Smooth muscle cell (in vitro differentiated cells): ENCODE measurements around the gene RNF146. TPM values are rescaled to one million over a fixed set of nuclear protein-coding genes. Genes with fewer than 3 reads are reported as not detected.

Experiments
- DNase-seq: peaks from one replicate; lab custom pipeline; 2025; ENCODE audit not compliant: unreplicated experiment; lab: John Stamatoyannopoulos, UW
- H2AFZ ChIP-seq: fragments of 200-600 bp; sonication (generic); 2 replicates; pipeline ENCODE4 v1.6.0; 2016; ENCODE audit warnings: antibody characterized with exemption, low read depth, mild to moderate bottlenecking
- H3F3A ChIP-seq: fragments of 200-600 bp; sonication (generic); 2 replicates; pipeline ENCODE4 v1.6.0; 2017; ENCODE audit warnings: antibody characterized with exemption, low read depth
- H3K27ac ChIP-seq: fragments of 200-600 bp; sonication (generic); 2 replicates; pipeline ENCODE4 v1.5.1; 2016; ENCODE audit warnings: low read depth, mild to moderate bottlenecking
- H3K27me3 ChIP-seq: fragments of 200-600 bp; sonication (generic); 2 replicates; pipeline ENCODE4 v1.6.1; 2016; ENCODE audit warnings: low read depth, mild to moderate bottlenecking
- H3K36me3 ChIP-seq: fragments of 200-600 bp; sonication (generic); 2 replicates; pipeline ENCODE4 v1.5.1; 2016; ENCODE audit warnings: low read depth
- H3K4me1 ChIP-seq: fragments of 200-600 bp; sonication (generic); 2 replicates; pipeline ENCODE4 v1.5.1; 2016; ENCODE audit warnings: low read depth
- H3K4me2 ChIP-seq: fragments of 200-600 bp; sonication (generic); 2 replicates; pipeline ENCODE4 v1.6.0; 2016; ENCODE audit warnings: mild to moderate bottlenecking
- H3K4me3 ChIP-seq: fragments of 200-600 bp; sonication (generic); 2 replicates; pipeline ENCODE4 v1.5.1; 2016; ENCODE audit warnings: mild to moderate bottlenecking
- H3K79me2 ChIP-seq: fragments of 200-600 bp; sonication (generic); 2 replicates; pipeline ENCODE4 v1.6.0; 2016; ENCODE audit warnings: low read depth, mild to moderate bottlenecking
- H3K9ac ChIP-seq: fragments of 200-600 bp; sonication (generic); 2 replicates; pipeline ENCODE4 v1.6.0; 2016; ENCODE audit warnings: low read depth
- H3K9me3 ChIP-seq: fragments of 200-600 bp; sonication (generic); replicated peaks from 2 replicates; pipeline ENCODE4 v1.5.1; 2016; ENCODE audit warnings: low read depth
- H4K20me1 ChIP-seq: fragments of 200-600 bp; sonication (generic); 2 replicates; pipeline ENCODE4 v1.6.0; 2016; ENCODE audit warnings: low read depth
- CTCF ChIP-seq: fragments of 200-600 bp; sonication (generic); IDR thresholded peaks from 2 replicates; pipeline ENCODE4 v1.5.1; 2017; ENCODE audit warnings: borderline replicate concordance, mild to moderate bottlenecking, antibody characterized with exemption; ENCODE audit not compliant: insufficient read depth, poor library complexity, severe bottlenecking
- WGBS: methylation state at CpG from one replicate; pipeline ENCODE4 v1.1.7; 2016; ENCODE audit warnings: low lambda C conversion rate; 5-methylcytosine and 5-hydroxymethylcytosine counted together
- polyA plus RNA-seq: library from polyadenylated mRNA; unstranded; fragments of >200 nt; fragmentation: Nextera tagmentation; extraction: Ambion mirVana; gene quantifications from 2 replicates; pipeline ENCODE4 v1.2.1, GENCODE V29; 2016
- small RNA-seq: library from RNA; depleted of rRNA; stranded (forward); fragments of <200 nt; gene quantifications from one replicate; pipeline ENCODE3, GENCODE V24; 2014
- total RNA-seq: library from RNA; depleted of rRNA; stranded (reverse); fragments of >200 nt; gene quantifications from 2 replicates; pipeline ENCODE4 v1.2.3, GENCODE V29; 2014

RNF146 gene
- total and polyA plus RNA-seq, 2 experiments from 2014 or later: 34.8 to 43.5 TPM

- no peaks in the 10 kb centered on the region for H3K9me3 ChIP-seq
- H2AFZ ChIP-seq: no peak overlapping the region
- H3K4me1 ChIP-seq: no peaks in the 10 kb centered on the region
- no peaks in the 10 kb centered on the region for H3F3A ChIP-seq
- DNase-seq: no peak
- no peak overlapping the region for H3K4me2 ChIP-seq
- no peak for TF ChIP-seq CTCF
- H3K79me2 ChIP-seq: peaks cover 52% of the 10 kb centered on the region
- no peaks in the 10 kb centered on the region for H3K27me3 ChIP-seq
- no peak overlapping the region for H3K27ac ChIP-seq
- peaks cover 65% of the 10 kb centered on the region for H4K20me1 ChIP-seq
- no peak overlapping the region for H3K4me3 ChIP-seq
- no peaks in the 10 kb centered on the region for H3K36me3 ChIP-seq
- H3K9ac ChIP-seq: no peak overlapping the region
- 60% methylated on average over 4 of the region's 4 CpGs for WGBS
Observed at GRCh38 chr6:127332383-127332961, 65.8 kb downstream of the RNF146 start.

Small RNA genes within 50 kb of the gene (small RNA-seq; reads per million reads assigned to genes)
- not detected for gene RNA5SP217

Other genes with a start within 250 kb of the RNF146 start
- gene RSPO3, start 148.2 kb upstream of the RNF146 start, total RNA-seq: 21.7 and 28.8 TPM in 2 replicates
- 70.1 and 74.5 TPM in 2 replicates for gene RSPO3, start 148.2 kb upstream of the RNF146 start, polyA plus RNA-seq
- 55.7 and 59.3 TPM in 2 replicates for gene ECHDC1, start 76.7 kb downstream of the RNF146 start, total RNA-seq
- gene ECHDC1, start 76.7 kb downstream of the RNF146 start, polyA plus RNA-seq: 43.0 and 49.3 TPM in 2 replicates
- gene KIAA0408, start 192.5 kb downstream of the RNF146 start, total RNA-seq: 3.6 and 8.9 TPM in 2 replicates
- 1.9 and 2.8 TPM in 2 replicates for gene KIAA0408, start 192.5 kb downstream of the RNF146 start, polyA plus RNA-seq